PFSK-1 (cell line): ENCODE data around the gene DDX54.

Experiments
- REST ChIP-seq, 2 experiments: IDR thresholded peaks; 2 replicates each; pipeline versions ENCODE4 v1.6.1 to v1.8.0; 2011 to 2012; ENCODE audit warnings: low read depth in 2 of 2, low read length in 2 of 2, control low read depth in 1 of 2, inconsistent platforms in 1 of 2, mild to moderate bottlenecking in 1 of 2, moderate library complexity in 1 of 2; ENCODE audit not compliant: insufficient read depth in 1 of 2
- TAF1 ChIP-seq: IDR thresholded peaks from 2 replicates; pipeline ENCODE4 v1.6.1; 2012; ENCODE audit warnings: low read length, control low read depth, borderline replicate concordance; ENCODE audit not compliant: insufficient read depth

- TF ChIP-seq REST (IDR thresholded peaks at IDR 0.05; ENCODE audit: insufficient read depth in 1 of 2, low read depth in 2 of 2, low read length in 2 of 2) (no peak), TAF1 (no peak)
Observed at GRCh38 chr12:113142173-113142885, 42.9 kb downstream of the DDX54 start.
